GM18517 (cell line): ENCODE data around the gene TTC24.
"Not testable (repeated sequence)": the region's sequence is repeated elsewhere in the genome, so short reads cannot be mapped to it uniquely, and the experiment has no call there.

ENCODE experiments used
- ATAC-seq: cut with Tn5 transposase; IDR thresholded peaks from one replicate; pipeline ENCODE4 v1.9.1; 2021; ENCODE audit warnings: mild to moderate bottlenecking, moderate library complexity; ENCODE audit not compliant: unreplicated experiment

Gene TTC24

GRCh38 chr1:156602557-156602993 lies 23.1 kb downstream of the TTC24 start:
- ATAC-seq = no peak

GRCh38 chr1:156607344-156607743 lies 27.8 kb downstream of the TTC24 start:
- ATAC-seq = not testable (repeated sequence)

GRCh38 chr1:156608036-156608674 lies 28.6 kb downstream of the TTC24 start:
- peak; percentile 76 for ATAC-seq

- ATAC-seq = no peak
These were observed 29.5 kb downstream of the TTC24 start for GRCh38 chr1:156608981-156609380.

- not testable (repeated sequence) for ATAC-seq
These were observed 30.5 kb downstream of the TTC24 start for GRCh38 chr1:156610072-156610471.

- no peak for ATAC-seq
These were observed 33.1 kb downstream of the TTC24 start for GRCh38 chr1:156612666-156613065.

GRCh38 chr1:156615946-156616345 lies 36.4 kb downstream of the TTC24 start:
- no peak for ATAC-seq

GRCh38 chr1:156616463-156616862 lies 36.9 kb downstream of the TTC24 start:
- no peak for ATAC-seq

- ATAC-seq = no peak
These were observed 39.5 kb downstream of the TTC24 start, which contains the start of gene HAPLN2 for GRCh38 chr1:156618853-156619581. HAPLN2 (plus strand) TSS chr1:156619415; CDS start chr1:156623491, 4,076 bp downstream.

GRCh38 chr1:156619582-156619955 lies 40.0 kb downstream of the TTC24 start:
- no peak for ATAC-seq

GRCh38 chr1:156622581-156623297 lies 43.2 kb downstream of the TTC24 start:
- ATAC-seq = no peak

- no peak for ATAC-seq
These were observed 44.7 kb downstream of the TTC24 start for GRCh38 chr1:156623946-156624813.

GRCh38 chr1:156624814-156625435 lies 45.4 kb downstream of the TTC24 start:
- ATAC-seq = no peak

- no peak for ATAC-seq
These were observed 46.0 kb downstream of the TTC24 start for GRCh38 chr1:156625436-156626078.

- no peak for ATAC-seq
These were observed 46.5 kb downstream of the TTC24 start for GRCh38 chr1:156626079-156626438.

GRCh38 chr1:156627313-156627880 lies 47.9 kb downstream of the TTC24 start:
- no peak for ATAC-seq

- ATAC-seq = no peak
These were observed 50.4 kb downstream of the TTC24 start for GRCh38 chr1:156629823-156630449.

- not testable (repeated sequence) for ATAC-seq
These were observed 51.6 kb downstream of the TTC24 start for GRCh38 chr1:156631152-156631551.

- no peak for ATAC-seq
These were observed 52.8 kb downstream of the TTC24 start for GRCh38 chr1:156632355-156632754.
